ENCODE data around the gene CYSRT1.

Gene CYSRT1

GRCh38 chr9:137224830-137225694 is at the start of gene CYSRT1:
Gene CYSRT1, plus strand, starts transcription at chr9:137225174. Its CDS starts 448 bp downstream, at chr9:137225622.
- peak within 1 kb of the TSS; percentile 25 for H3K27ac Mint-ChIP-seq (ENCODE audit: low read depth)
- DNase-seq (ENCODE audit: low spot score in 2 of 2) = no peak
- H3K9me3 Mint-ChIP-seq = no peaks in the 10 kb centered on the region
- peaks cover 6% of the 10 kb centered on the region for H3K4me1 Mint-ChIP-seq
- H3K4me3 Mint-ChIP-seq = peak within 1 kb of the TSS; percentile 74
- peaks cover 6% of the 10 kb centered on the region for H3K36me3 Mint-ChIP-seq (ENCODE audit: insufficient read depth)
- ATAC-seq (replicated peaks; ENCODE audit: extremely low read depth, poor library complexity, severe bottlenecking) = no peak
- H3K27me3 Mint-ChIP-seq = peaks cover 9% of the 10 kb centered on the region

- Mint-ChIP-seq H3K9me3 (no peaks in the 10 kb centered on the region), H3K4me1 (peaks cover 7% of the 10 kb centered on the region), H3K36me3 (ENCODE audit: insufficient read depth) (peaks cover 20% of the 10 kb centered on the region), H3K4me3 (no peak overlapping the region), H3K27ac (ENCODE audit: low read depth) (no peak overlapping the region), H3K27me3 (peaks cover 5% of the 10 kb centered on the region)
- DNase-seq (ENCODE audit: low spot score in 2 of 2) (no peak), ATAC-seq (replicated peaks; ENCODE audit: extremely low read depth, poor library complexity, severe bottlenecking) (no peak)
Measured at GRCh38 chr9:137175345-137175961, 49.5 kb upstream of the CYSRT1 start.

GRCh38 chr9:137176302-137177182 is 48.4 kb upstream of the CYSRT1 start:
- no peak overlapping the region for H3K4me3 Mint-ChIP-seq
- DNase-seq (ENCODE audit: low spot score in 2 of 2) (no peak), ATAC-seq (replicated peaks; ENCODE audit: extremely low read depth, poor library complexity, severe bottlenecking) (no peak)
- peak overlapping the region; percentile 70 for H3K27ac Mint-ChIP-seq (ENCODE audit: low read depth)
- H3K4me1 Mint-ChIP-seq = peaks cover 7% of the 10 kb centered on the region
- H3K9me3 Mint-ChIP-seq = no peaks in the 10 kb centered on the region
- H3K27me3 Mint-ChIP-seq = no peaks in the 10 kb centered on the region
- peaks cover 20% of the 10 kb centered on the region for H3K36me3 Mint-ChIP-seq (ENCODE audit: insufficient read depth)

GRCh38 chr9:137178201-137178938 is 46.6 kb upstream of the CYSRT1 start:
- H3K36me3 Mint-ChIP-seq (ENCODE audit: insufficient read depth) = peaks cover 26% of the 10 kb centered on the region
- no peak overlapping the region for H3K4me3 Mint-ChIP-seq

GRCh38 chr9:137178939-137179630 is 45.9 kb upstream of the CYSRT1 start:
- ATAC-seq (replicated peaks; ENCODE audit: extremely low read depth, poor library complexity, severe bottlenecking) = no peak
- H3K4me3 Mint-ChIP-seq = peak overlapping the region; percentile 34
- no peak for DNase-seq (ENCODE audit: low spot score in 2 of 2)
- H3K27ac Mint-ChIP-seq (ENCODE audit: low read depth) = peak overlapping the region; percentile 46
- no peaks in the 10 kb centered on the region for H3K27me3 Mint-ChIP-seq
- H3K36me3 Mint-ChIP-seq (ENCODE audit: insufficient read depth) = peaks cover 27% of the 10 kb centered on the region
- no peaks in the 10 kb centered on the region for H3K9me3 Mint-ChIP-seq
- peaks cover 10% of the 10 kb centered on the region for H3K4me1 Mint-ChIP-seq

More at GRCh38 chr9:137178201-137178938, 46.6 kb upstream of the CYSRT1 start:
- DNase-seq (ENCODE audit: low spot score in 2 of 2) (no peak), ATAC-seq (replicated peaks; ENCODE audit: extremely low read depth, poor library complexity, severe bottlenecking) (no peak)
- Mint-ChIP-seq H3K9me3 (no peaks in the 10 kb centered on the region), H3K4me1 (peaks cover 7% of the 10 kb centered on the region), H3K27ac (ENCODE audit: low read depth) (no peak overlapping the region), H3K27me3 (no peaks in the 10 kb centered on the region)

GRCh38 chr9:137179761-137180160 is 45.2 kb upstream of the CYSRT1 start:
- DNase-seq (ENCODE audit: low spot score in 2 of 2) (no peak), ATAC-seq (replicated peaks; ENCODE audit: extremely low read depth, poor library complexity, severe bottlenecking) (no peak)
- Mint-ChIP-seq H3K4me1 (peaks cover 16% of the 10 kb centered on the region), H3K4me3 (peak overlapping the region; percentile 34), H3K9me3 (no peaks in the 10 kb centered on the region), H3K27ac (ENCODE audit: low read depth) (peak overlapping the region; percentile 46), H3K27me3 (no peaks in the 10 kb centered on the region), H3K36me3 (ENCODE audit: insufficient read depth) (peaks cover 27% of the 10 kb centered on the region)

GRCh38 chr9:137180491-137180890 is 44.5 kb upstream of the CYSRT1 start:
- peaks cover 27% of the 10 kb centered on the region for H3K36me3 Mint-ChIP-seq (ENCODE audit: insufficient read depth)

GRCh38 chr9:137181680-137182079 is 43.3 kb upstream of the CYSRT1 start:
- Mint-ChIP-seq H3K27ac (ENCODE audit: low read depth) (peak overlapping the region; percentile 38), H3K9me3 (no peaks in the 10 kb centered on the region), H3K36me3 (ENCODE audit: insufficient read depth) (peaks cover 25% of the 10 kb centered on the region), H3K4me3 (no peak overlapping the region), H3K4me1 (peaks cover 10% of the 10 kb centered on the region), H3K27me3 (no peaks in the 10 kb centered on the region)
- ATAC-seq (replicated peaks; ENCODE audit: extremely low read depth, poor library complexity, severe bottlenecking) = no peak
- DNase-seq (ENCODE audit: low spot score in 2 of 2) = no peak

More at GRCh38 chr9:137180491-137180890, 44.5 kb upstream of the CYSRT1 start:
- no peak overlapping the region for H3K4me3 Mint-ChIP-seq
- no peaks in the 10 kb centered on the region for H3K9me3 Mint-ChIP-seq
- ATAC-seq (replicated peaks; ENCODE audit: extremely low read depth, poor library complexity, severe bottlenecking) = no peak
- H3K27ac Mint-ChIP-seq (ENCODE audit: low read depth) = no peak overlapping the region
- H3K27me3 Mint-ChIP-seq = no peaks in the 10 kb centered on the region
- peaks cover 16% of the 10 kb centered on the region for H3K4me1 Mint-ChIP-seq
- no peak for DNase-seq (ENCODE audit: low spot score in 2 of 2)

- Mint-ChIP-seq H3K36me3 (ENCODE audit: insufficient read depth) (peaks cover 22% of the 10 kb centered on the region), H3K27ac (ENCODE audit: low read depth) (no peak overlapping the region), H3K4me3 (no peak overlapping the region), H3K27me3 (no peaks in the 10 kb centered on the region), H3K4me1 (peaks cover 18% of the 10 kb centered on the region), H3K9me3 (no peaks in the 10 kb centered on the region)
- ATAC-seq (replicated peaks; ENCODE audit: extremely low read depth, poor library complexity, severe bottlenecking) = no peak
- no peak for DNase-seq (ENCODE audit: low spot score in 2 of 2)
Measured at GRCh38 chr9:137182836-137183235, 42.1 kb upstream of the CYSRT1 start.

- DNase-seq (ENCODE audit: low spot score in 2 of 2) = no peak
- H3K27me3 Mint-ChIP-seq = no peaks in the 10 kb centered on the region
- peak overlapping the region; percentile 13 for H3K4me3 Mint-ChIP-seq
- no peak for ATAC-seq (replicated peaks; ENCODE audit: extremely low read depth, poor library complexity, severe bottlenecking)
- peak overlapping the region; percentile 44 for H3K27ac Mint-ChIP-seq (ENCODE audit: low read depth)
- H3K4me1 Mint-ChIP-seq = peaks cover 22% of the 10 kb centered on the region
- H3K36me3 Mint-ChIP-seq (ENCODE audit: insufficient read depth) = peaks cover 26% of the 10 kb centered on the region
- no peaks in the 10 kb centered on the region for H3K9me3 Mint-ChIP-seq
Measured at GRCh38 chr9:137183980-137184595, 40.9 kb upstream of the CYSRT1 start.
